ENCODE measurements around the gene EIF3K. TPM values are rescaled to one million over a fixed set of nuclear protein-coding genes. Genes with fewer than 3 reads are reported as not detected.

The EIF3K gene
- polyA plus RNA-seq, 2 donors = 248 to 396 TPM

GRCh38 chr19:38671654-38672053 is 52.7 kb downstream of the EIF3K start:
- Histone ChIP-seq H3K9me3 (ENCODE audit: control insufficient read depth in 2 of 2, insufficient read depth in 1 of 2, low read depth in 1 of 2, low read length in 1 of 2) (no peaks in the 10 kb centered on the region), H3K27me3 (ENCODE audit: control insufficient read depth in 1 of 2, insufficient read depth in 2 of 2, low read length in 2 of 2) (no peaks in the 10 kb centered on the region), H3K4me3 (ENCODE audit: low read depth in 1 of 2, low read length in 2 of 2) (no peak overlapping the region), H3K36me3 (ENCODE audit: control insufficient read depth in 2 of 2, insufficient read depth in 2 of 2, low read length in 1 of 2) (no peaks in the 10 kb centered on the region), H3K27ac (ENCODE audit: low read depth in 2 of 2, low read length in 1 of 2) (peak overlapping the region; percentile 50 to 56), H3K4me1 (ENCODE audit: control insufficient read depth in 2 of 2, insufficient read depth in 2 of 2, low read length in 1 of 2) (peaks cover 12 to 30% of the 10 kb centered on the region in 2 donors)
- WGBS, 2 donors = 51 to 62% methylated on average over 4 of the region's 4 CpGs

DNA sequence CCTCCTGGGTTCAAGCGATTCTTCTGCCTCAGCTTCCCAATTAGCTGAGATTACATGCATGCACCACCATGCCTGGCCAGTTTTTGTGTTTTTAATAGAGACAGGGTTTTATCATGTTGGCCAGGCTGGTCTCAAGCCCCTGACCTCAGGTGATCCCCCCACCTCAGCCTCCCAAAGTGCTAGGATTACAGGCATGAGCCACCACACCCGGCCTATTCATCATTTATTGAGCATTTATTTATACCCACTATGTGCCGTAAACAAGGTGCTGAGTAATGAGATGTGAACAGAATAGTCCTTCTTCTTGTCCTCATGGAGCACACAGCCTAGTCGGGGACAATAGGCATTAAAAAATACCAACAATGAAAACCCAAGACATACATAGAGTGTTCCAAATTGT is 54.0 kb downstream of the EIF3K start:
- Histone ChIP-seq H3K9me3 (ENCODE audit: control insufficient read depth in 2 of 2, insufficient read depth in 1 of 2, low read depth in 1 of 2, low read length in 1 of 2) (no peaks in the 10 kb centered on the region), H3K27ac (ENCODE audit: low read depth in 2 of 2, low read length in 1 of 2) (peak overlapping the region in 1 of 2 donors; percentile 22), H3K27me3 (ENCODE audit: control insufficient read depth in 1 of 2, insufficient read depth in 2 of 2, low read length in 2 of 2) (no peaks in the 10 kb centered on the region), H3K4me1 (ENCODE audit: control insufficient read depth in 2 of 2, insufficient read depth in 2 of 2, low read length in 1 of 2) (peaks cover 15 to 34% of the 10 kb centered on the region in 2 donors), H3K36me3 (ENCODE audit: control insufficient read depth in 2 of 2, insufficient read depth in 2 of 2, low read length in 1 of 2) (peaks cover 0 to 3% of the 10 kb centered on the region in 2 donors), H3K4me3 (ENCODE audit: low read depth in 1 of 2, low read length in 2 of 2) (no peak overlapping the region)
- WGBS, 2 donors = 87 to 91% methylated on average over 4 of the region's 4 CpGs

DNA sequence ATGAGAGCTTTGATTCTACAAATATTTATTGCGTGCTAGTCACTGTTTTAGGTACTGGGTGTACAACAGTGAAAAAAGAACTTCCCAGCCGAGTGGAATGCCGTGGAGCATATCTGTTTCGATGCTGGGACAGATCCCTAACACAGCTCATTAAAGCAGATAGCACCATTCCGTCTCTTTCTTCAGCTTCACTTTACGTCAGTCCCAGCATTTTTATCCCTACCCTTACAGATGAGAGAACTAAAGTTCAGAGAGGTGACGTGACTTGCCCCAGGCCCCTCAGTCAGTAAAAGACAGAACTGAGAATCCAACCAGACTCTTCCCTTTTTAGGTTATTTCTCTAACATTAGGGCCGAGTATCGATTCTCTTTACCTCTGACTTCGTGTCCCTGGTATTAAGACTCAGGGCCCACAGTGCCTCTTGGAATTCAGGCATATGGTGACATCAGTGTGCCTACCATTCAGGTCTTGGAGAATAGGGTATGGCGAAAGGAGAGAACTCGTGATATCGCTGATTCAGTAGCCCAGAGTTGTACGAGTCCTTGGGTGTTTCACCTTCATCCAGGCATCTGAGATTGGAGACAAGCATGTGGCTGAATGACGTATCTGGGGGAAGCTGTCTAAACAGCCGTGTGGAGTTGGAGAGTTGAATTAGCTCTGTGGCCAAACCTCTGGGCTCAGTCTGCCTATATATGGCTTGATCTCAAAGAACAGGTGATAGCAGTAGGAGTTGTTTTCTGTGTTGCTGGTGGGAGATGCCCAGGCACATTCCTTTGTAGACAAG is 55.6 kb downstream of the EIF3K start:
- Histone ChIP-seq H3K4me1 (ENCODE audit: control insufficient read depth in 2 of 2, insufficient read depth in 2 of 2, low read length in 1 of 2) (peaks cover 12 to 28% of the 10 kb centered on the region in 2 donors), H3K9me3 (ENCODE audit: control insufficient read depth in 2 of 2, insufficient read depth in 1 of 2, low read depth in 1 of 2, low read length in 1 of 2) (no peaks in the 10 kb centered on the region), H3K36me3 (ENCODE audit: control insufficient read depth in 2 of 2, insufficient read depth in 2 of 2, low read length in 1 of 2) (peaks cover 0 to 3% of the 10 kb centered on the region in 2 donors), H3K4me3 (ENCODE audit: low read depth in 1 of 2, low read length in 2 of 2) (no peak overlapping the region), H3K27me3 (ENCODE audit: control insufficient read depth in 1 of 2, insufficient read depth in 2 of 2, low read length in 2 of 2) (no peaks in the 10 kb centered on the region), H3K27ac (ENCODE audit: low read depth in 2 of 2, low read length in 1 of 2) (peak overlapping the region; percentile 84 to 93)
- 46 to 57% methylated on average over 16 of the region's 16 CpGs for WGBS, 2 donors

- peak overlapping the region; percentile 84 to 93 for H3K27ac ChIP-seq (ENCODE audit: low read depth in 2 of 2, low read length in 1 of 2)
- H3K36me3 ChIP-seq (ENCODE audit: control insufficient read depth in 2 of 2, insufficient read depth in 2 of 2, low read length in 1 of 2) = peaks cover 0 to 3% of the 10 kb centered on the region in 2 donors
- no peaks in the 10 kb centered on the region for H3K27me3 ChIP-seq (ENCODE audit: control insufficient read depth in 1 of 2, insufficient read depth in 2 of 2, low read length in 2 of 2)
- WGBS, 2 donors = 72 to 73% methylated on average over 5 of the region's 5 CpGs
- H3K9me3 ChIP-seq (ENCODE audit: control insufficient read depth in 2 of 2, insufficient read depth in 1 of 2, low read depth in 1 of 2, low read length in 1 of 2) = no peaks in the 10 kb centered on the region
- no peak overlapping the region for H3K4me3 ChIP-seq (ENCODE audit: low read depth in 1 of 2, low read length in 2 of 2)
- peaks cover 11 to 24% of the 10 kb centered on the region in 2 donors for H3K4me1 ChIP-seq (ENCODE audit: control insufficient read depth in 2 of 2, insufficient read depth in 2 of 2, low read length in 1 of 2)
Measured at GRCh38 chr19:38675611-38676010, 56.6 kb downstream of the EIF3K start.

- Histone ChIP-seq H3K27me3 (ENCODE audit: control insufficient read depth in 1 of 2, insufficient read depth in 2 of 2, low read length in 2 of 2) (no peaks in the 10 kb centered on the region), H3K4me3 (ENCODE audit: low read depth in 1 of 2, low read length in 2 of 2) (no peak overlapping the region), H3K27ac (ENCODE audit: low read depth in 2 of 2, low read length in 1 of 2) (peak overlapping the region; percentile 84 to 93), H3K4me1 (ENCODE audit: control insufficient read depth in 2 of 2, insufficient read depth in 2 of 2, low read length in 1 of 2) (peaks cover 11 to 24% of the 10 kb centered on the region in 2 donors), H3K9me3 (ENCODE audit: control insufficient read depth in 2 of 2, insufficient read depth in 1 of 2, low read depth in 1 of 2, low read length in 1 of 2) (no peaks in the 10 kb centered on the region), H3K36me3 (ENCODE audit: control insufficient read depth in 2 of 2, insufficient read depth in 2 of 2, low read length in 1 of 2) (peaks cover 0 to 5% of the 10 kb centered on the region in 2 donors)
- WGBS, 2 donors = 40 to 43% methylated on average over 13 of the region's 13 CpGs
Measured at GRCh38 chr19:38676023-38676877, 57.3 kb downstream of the EIF3K start.

DNA sequence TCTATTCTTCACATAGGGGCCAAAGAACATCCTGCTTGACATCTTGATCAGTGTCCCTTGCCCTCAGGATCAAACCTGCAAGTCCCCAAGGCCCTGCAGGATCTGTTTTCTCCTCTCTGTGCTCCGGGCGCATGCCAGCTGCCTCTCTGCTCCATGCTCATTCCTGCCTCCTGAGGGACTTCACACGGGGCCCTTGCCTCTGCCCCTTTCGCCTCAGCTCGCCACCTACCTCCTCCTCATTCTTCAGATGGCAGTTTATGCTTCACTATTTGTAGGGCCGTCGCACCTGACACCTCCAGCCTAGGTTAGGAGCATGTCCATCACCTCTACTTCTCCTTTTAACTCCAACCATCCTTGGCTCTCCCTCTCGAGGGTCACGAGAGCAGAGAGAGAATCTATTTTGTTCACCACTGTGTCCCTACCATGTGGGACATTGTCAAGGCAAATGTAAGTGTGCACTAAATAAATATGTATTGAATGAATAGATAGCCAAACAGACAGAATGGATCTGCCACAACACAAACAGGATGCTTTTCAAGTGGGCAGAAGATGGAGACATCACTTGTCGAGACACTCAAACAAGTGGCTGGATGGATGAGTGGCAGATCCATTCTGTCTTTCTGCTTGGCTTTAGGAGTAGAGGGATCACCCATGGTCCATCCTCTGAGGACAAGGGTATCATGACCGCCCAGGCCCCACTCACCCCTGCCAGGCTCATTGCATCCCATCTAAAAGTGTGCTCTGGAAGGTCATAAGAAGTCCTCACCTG is 58.1 kb downstream of the EIF3K start:
- Histone ChIP-seq H3K36me3 (ENCODE audit: control insufficient read depth in 2 of 2, insufficient read depth in 2 of 2, low read length in 1 of 2) (peaks cover 0 to 7% of the 10 kb centered on the region in 2 donors), H3K9me3 (ENCODE audit: control insufficient read depth in 2 of 2, insufficient read depth in 1 of 2, low read depth in 1 of 2, low read length in 1 of 2) (no peaks in the 10 kb centered on the region), H3K4me3 (ENCODE audit: low read depth in 1 of 2, low read length in 2 of 2) (no peak overlapping the region), H3K27ac (ENCODE audit: low read depth in 2 of 2, low read length in 1 of 2) (peak overlapping the region; percentile 62 to 76), H3K4me1 (ENCODE audit: control insufficient read depth in 2 of 2, insufficient read depth in 2 of 2, low read length in 1 of 2) (peaks cover 11 to 24% of the 10 kb centered on the region in 2 donors), H3K27me3 (ENCODE audit: control insufficient read depth in 1 of 2, insufficient read depth in 2 of 2, low read length in 2 of 2) (no peaks in the 10 kb centered on the region)
- 72 to 74% methylated on average over 11 of the region's 11 CpGs for WGBS, 2 donors

DNA sequence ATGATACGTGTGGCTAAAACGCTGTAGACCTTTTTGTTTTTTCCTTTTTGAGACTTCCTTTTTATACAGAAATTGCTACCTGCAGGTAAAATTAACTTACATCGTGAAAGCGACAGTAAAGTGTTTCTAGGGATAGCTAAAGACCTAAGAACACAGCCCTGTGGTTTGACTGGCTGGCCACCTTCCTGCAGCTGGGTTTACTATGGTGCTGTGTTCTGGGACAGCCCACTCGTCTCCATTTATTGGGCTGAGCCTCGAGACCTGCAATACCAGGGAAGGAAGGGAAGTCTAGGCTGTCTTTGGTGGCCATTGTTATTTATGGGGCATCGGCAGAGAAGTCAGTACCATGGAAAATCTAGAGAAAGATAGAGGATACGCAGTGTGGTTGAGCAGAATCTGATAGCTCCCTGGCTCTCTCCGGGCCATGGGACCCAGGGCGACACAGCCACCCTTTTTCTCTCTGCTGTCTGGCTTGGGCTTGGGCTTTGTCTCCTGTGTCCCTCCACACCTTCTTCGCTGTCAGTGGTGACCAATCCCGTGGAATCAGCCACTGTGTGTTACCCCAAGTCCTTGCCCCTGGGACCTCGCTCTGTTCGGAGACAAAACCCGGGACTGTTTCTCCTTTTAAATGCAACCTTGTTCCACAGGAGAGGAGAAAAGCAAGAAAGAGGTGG is 59.4 kb downstream of the EIF3K start:
- H3K27ac ChIP-seq (ENCODE audit: low read depth in 2 of 2, low read length in 1 of 2) = peak overlapping the region; percentile 12 to 59
- H3K4me1 ChIP-seq (ENCODE audit: control insufficient read depth in 2 of 2, insufficient read depth in 2 of 2, low read length in 1 of 2) = peaks cover 16 to 33% of the 10 kb centered on the region in 2 donors
- no peaks in the 10 kb centered on the region for H3K9me3 ChIP-seq (ENCODE audit: control insufficient read depth in 2 of 2, insufficient read depth in 1 of 2, low read depth in 1 of 2, low read length in 1 of 2)
- H3K27me3 ChIP-seq (ENCODE audit: control insufficient read depth in 1 of 2, insufficient read depth in 2 of 2, low read length in 2 of 2) = no peaks in the 10 kb centered on the region
- WGBS, 2 donors = 77 to 79% methylated on average over 15 of the region's 15 CpGs
- peaks cover 0 to 7% of the 10 kb centered on the region in 2 donors for H3K36me3 ChIP-seq (ENCODE audit: control insufficient read depth in 2 of 2, insufficient read depth in 2 of 2, low read length in 1 of 2)
- no peak overlapping the region for H3K4me3 ChIP-seq (ENCODE audit: low read depth in 1 of 2, low read length in 2 of 2)

GRCh38 chr19:38678891-38679494 is 60.0 kb downstream of the EIF3K start:
- Histone ChIP-seq H3K27me3 (ENCODE audit: control insufficient read depth in 1 of 2, insufficient read depth in 2 of 2, low read length in 2 of 2) (no peaks in the 10 kb centered on the region), H3K9me3 (ENCODE audit: control insufficient read depth in 2 of 2, insufficient read depth in 1 of 2, low read depth in 1 of 2, low read length in 1 of 2) (no peaks in the 10 kb centered on the region), H3K27ac (ENCODE audit: low read depth in 2 of 2, low read length in 1 of 2) (peak overlapping the region in 1 of 2 donors; percentile 59), H3K4me3 (ENCODE audit: low read depth in 1 of 2, low read length in 2 of 2) (no peak overlapping the region), H3K36me3 (ENCODE audit: control insufficient read depth in 2 of 2, insufficient read depth in 2 of 2, low read length in 1 of 2) (peaks cover 0 to 7% of the 10 kb centered on the region in 2 donors), H3K4me1 (ENCODE audit: control insufficient read depth in 2 of 2, insufficient read depth in 2 of 2, low read length in 1 of 2) (peaks cover 16 to 38% of the 10 kb centered on the region in 2 donors)
- 80 to 82% methylated on average over 7 of the region's 7 CpGs for WGBS, 2 donors

Measured in esophagus (tissue), 2 donors.